B cell (primary cell): Measurements from ENCODE around the gene KRTAP2-4.

Source experiments
- EZH2 ChIP-seq: IDR thresholded peaks from 2 replicates; pipeline ENCODE4 v1.6.1; 2012; ENCODE audit warnings: borderline replicate concordance, low read depth, mild to moderate bottlenecking, moderate library complexity, low read length; ENCODE audit not compliant: insufficient read depth, poor library complexity, severe bottlenecking
- TF ChIP-seq, protein P1 (sequence below): fragments of 200-600 bp; IDR thresholded peaks from one replicate; pipeline ENCODE4 v1.8.0; 2022; ENCODE audit warnings: antibody characterized with exemption, mild to moderate bottlenecking

DNA sequence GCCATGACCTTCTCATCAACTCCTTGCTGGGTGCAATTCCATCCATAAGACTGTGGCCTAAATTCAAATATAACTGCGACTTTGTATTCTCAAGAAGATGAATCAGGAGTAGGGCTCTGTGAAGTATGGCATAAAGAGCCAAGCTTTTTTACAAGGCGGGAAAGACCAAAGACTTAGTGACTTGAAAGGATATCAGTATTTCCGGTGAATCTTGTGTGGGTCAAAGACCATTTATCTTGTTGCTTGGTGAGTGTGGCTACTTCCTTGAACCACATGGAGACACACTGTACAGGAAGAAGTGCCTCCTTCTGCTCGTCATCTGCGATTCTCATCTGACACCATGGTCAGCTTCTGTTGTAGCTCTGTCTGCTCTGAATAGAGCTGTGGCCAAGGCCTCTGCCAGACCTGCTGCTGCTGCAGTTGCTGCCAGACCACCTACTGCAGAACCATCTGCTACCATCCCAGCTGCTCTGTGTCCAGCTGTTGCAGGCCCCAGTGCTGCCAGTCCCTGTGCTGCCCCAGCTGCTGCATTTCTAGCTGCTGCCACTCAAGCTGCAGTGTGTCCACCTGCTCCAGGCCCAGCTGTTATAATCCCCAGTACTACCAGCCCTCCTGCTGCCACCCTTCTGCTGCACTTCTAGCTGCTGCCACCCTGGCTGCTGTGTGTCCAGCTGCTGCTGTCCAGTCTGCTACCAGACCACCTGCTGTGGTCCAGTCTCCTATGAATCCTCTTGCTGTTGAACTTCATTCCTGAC, 6.1 kb upstream of the KRTAP2-4 start:
- TF ChIP-seq, protein P1, sequence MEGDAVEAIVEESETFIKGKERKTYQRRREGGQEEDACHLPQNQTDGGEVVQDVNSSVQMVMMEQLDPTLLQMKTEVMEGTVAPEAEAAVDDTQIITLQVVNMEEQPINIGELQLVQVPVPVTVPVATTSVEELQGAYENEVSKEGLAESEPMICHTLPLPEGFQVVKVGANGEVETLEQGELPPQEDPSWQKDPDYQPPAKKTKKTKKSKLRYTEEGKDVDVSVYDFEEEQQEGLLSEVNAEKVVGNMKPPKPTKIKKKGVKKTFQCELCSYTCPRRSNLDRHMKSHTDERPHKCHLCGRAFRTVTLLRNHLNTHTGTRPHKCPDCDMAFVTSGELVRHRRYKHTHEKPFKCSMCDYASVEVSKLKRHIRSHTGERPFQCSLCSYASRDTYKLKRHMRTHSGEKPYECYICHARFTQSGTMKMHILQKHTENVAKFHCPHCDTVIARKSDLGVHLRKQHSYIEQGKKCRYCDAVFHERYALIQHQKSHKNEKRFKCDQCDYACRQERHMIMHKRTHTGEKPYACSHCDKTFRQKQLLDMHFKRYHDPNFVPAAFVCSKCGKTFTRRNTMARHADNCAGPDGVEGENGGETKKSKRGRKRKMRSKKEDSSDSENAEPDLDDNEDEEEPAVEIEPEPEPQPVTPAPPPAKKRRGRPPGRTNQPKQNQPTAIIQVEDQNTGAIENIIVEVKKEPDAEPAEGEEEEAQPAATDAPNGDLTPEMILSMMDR = no peak
- TF ChIP-seq EZH2 = no peak
